OCI-LY3 (cell line): ENCODE measurements around the gene CEP250.

ENCODE experiments used
- EZH2phosphoT487 ChIP-seq: fragments of 200-600 bp; shearing (Covaris generic); IDR thresholded peaks from 2 replicates; pipeline ENCODE4 v1.6.1; 2018; ENCODE audit warnings: antibody characterized with exemption, mixed run types, low read depth
- TF ChIP-seq, protein P1 (sequence below): fragments of 200-600, 300-600 bp; sonication (generic); IDR thresholded peaks from 2 replicates; pipeline ENCODE4 v1.5.1; 2014; ENCODE audit warnings: antibody characterized with exemption, low read length, low read depth

- TF ChIP-seq, protein P1, sequence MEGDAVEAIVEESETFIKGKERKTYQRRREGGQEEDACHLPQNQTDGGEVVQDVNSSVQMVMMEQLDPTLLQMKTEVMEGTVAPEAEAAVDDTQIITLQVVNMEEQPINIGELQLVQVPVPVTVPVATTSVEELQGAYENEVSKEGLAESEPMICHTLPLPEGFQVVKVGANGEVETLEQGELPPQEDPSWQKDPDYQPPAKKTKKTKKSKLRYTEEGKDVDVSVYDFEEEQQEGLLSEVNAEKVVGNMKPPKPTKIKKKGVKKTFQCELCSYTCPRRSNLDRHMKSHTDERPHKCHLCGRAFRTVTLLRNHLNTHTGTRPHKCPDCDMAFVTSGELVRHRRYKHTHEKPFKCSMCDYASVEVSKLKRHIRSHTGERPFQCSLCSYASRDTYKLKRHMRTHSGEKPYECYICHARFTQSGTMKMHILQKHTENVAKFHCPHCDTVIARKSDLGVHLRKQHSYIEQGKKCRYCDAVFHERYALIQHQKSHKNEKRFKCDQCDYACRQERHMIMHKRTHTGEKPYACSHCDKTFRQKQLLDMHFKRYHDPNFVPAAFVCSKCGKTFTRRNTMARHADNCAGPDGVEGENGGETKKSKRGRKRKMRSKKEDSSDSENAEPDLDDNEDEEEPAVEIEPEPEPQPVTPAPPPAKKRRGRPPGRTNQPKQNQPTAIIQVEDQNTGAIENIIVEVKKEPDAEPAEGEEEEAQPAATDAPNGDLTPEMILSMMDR, result no peak
- TF ChIP-seq EZH2phosphoT487, result no peak
Observed at GRCh38 chr20:35421322-35421721, 34.1 kb upstream of the CEP250 start.
